NCI-H82 treated with DMSO at 0.1 percent for 48 hours (cell line): ENCODE data around the gene PYROXD2.

Source experiments
- DNase-seq: peaks from one replicate; lab custom pipeline; 2025; ENCODE audit not compliant: unreplicated experiment; lab: John Stamatoyannopoulos, UW

Gene PYROXD2

GRCh38 chr10:98414932-98415730 is at the start of gene PYROXD2:
Gene PYROXD2 (minus strand): TSS chr10:98415182. CDS start chr10:98415135, 47 bp downstream.
- DNase-seq, result peak; percentile 70

DNA sequence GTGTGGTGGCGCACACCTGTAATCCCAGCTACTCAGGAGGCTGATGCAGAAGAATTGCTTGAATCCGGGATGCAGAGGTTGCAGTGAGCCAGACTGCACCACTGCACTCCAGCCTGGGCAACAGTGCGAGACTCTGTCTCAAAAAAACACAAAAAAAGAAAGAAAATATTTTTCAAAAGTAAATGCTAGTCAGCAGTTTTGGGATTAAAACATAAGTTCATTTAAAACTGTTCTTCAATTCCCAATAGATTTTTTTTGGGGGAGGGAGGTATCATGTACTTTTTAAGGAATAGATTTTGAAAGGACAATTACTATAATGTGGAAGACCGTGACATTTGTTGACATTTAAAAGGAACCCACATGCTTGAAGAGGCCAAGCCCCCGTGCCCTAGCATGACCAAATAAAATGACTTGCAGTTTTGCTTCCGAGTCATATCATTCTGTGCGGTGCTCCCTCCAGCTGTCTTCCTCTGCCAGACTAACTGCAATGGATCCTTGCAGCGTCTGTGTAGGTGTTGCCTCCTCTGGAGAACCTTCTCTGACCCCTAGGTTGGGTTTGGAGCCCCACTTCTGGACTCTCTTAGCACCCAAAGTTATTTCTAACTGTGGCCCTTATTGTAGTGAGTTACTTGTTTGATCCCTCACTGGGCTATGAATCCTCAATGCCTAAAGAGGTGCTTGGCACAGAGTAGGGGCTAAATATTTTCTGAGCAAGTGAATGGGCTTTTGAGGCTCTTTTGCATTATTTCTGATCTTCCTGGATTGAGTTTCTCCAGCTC is 49.2 kb upstream of the PYROXD2 start:
- no peak for DNase-seq

DNA sequence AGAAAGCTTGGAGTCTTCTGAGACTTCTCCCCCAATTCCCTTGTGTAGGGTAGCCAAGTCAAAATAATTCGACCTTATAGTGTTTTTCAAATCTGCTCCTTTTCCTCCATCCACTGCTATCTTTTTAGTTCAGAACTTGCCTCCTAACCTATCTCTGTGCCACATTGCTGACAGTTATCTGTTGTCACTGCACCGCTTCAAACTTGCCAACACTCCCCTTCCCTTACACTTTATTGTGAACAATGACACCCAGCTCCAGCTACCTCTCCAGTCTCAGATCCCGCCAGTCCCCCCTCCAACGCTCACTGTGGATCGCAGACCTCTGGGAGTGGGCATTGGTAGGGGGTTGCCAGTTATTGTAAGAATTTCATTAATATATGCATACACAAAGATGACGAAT is 48.0 kb upstream of the PYROXD2 start:
- no peak for DNase-seq

DNA sequence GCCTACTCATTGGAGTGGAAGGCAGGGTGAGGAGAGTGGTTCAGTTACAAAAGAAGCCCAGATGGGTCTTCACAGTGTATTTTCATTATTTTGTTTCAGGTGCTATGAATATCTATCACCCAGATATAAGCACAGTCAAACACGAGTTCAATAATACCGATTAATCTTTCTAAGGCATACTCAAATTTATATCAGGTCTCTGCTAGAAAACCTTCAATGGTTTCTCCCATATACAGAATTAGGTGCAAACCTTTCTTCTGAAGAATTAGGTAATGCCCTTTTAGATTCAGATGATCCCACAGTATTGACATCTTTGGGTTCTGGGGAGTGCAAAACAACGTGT is 46.5 kb upstream of the PYROXD2 start:
- DNase-seq, result no peak

DNA sequence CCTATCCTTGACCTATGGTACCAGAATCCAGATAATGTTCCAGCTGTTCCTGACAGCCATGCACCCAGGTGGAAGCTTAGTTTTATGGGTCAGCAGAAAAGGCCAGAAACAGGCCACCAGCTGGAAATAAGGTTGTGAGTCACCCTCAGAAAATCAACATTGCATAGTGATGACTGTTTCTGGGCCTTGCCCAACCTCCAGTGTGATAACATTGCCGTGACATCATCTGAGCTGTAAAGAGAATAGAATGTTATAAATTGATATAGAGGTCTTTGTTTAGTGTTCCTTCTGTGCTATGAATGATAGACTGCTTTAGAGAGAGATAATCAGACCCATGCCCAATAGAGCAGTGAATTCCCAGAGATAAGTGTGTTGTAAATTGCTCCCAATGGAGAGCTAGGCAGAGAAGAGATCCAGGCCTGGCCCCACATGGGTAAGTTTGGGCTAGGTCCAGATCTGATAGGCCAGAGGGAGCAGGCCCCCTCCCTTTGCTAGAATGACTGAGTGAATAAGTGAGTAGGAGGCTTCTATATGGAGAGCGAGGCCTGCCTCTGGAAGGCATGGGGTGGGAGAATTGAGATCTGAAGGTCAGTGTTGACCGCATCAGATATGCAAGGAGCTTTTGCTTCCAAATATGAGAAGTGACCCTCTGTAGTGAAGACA is 46.0 kb upstream of the PYROXD2 start:
- DNase-seq, result no peak

DNA sequence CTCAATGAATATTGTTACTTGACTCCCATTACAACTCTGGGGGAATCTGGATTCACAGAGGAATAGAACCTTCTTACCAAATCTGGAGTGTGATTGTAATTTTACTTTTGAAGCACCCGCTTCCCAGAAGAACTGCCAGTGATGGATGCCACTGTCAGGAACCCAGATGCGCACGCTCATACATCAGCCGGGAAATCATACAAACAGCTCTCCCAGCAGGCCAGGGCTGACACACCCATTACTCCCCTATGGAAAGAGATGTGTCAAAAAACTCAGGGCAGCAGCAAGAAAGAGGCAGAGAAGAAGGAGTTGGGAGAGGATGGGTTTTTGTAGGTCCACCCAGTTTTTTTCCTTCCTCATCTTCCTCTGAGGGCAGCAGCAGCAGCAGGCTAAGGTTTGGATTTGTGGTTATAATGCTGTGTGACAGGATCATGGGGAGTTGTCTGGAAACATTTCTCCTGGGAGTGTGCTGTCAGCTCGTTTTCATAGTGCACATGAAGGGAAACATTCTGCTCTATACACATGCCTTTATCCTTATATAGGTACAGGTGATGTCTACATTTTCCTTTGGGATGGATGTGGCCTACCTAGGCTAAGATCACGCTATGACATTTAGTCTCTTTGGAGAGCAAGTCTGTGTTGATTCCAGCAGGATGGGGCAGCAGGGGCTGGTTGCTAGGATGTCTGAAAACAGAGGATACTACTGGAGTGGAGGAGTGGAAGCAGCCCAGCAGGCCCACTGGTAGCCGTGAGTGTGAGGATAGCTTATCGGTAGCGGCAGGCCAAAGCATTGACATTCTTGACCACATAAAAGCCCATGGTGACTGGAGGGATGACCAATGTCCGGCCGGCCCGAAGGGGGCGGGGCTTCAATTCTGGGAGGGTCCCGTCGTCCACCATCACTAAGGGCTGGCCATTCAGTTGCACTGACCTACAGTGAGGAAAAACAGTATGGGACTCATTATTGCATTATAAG is 44.1 kb upstream of the PYROXD2 start:
- no peak for DNase-seq

DNA sequence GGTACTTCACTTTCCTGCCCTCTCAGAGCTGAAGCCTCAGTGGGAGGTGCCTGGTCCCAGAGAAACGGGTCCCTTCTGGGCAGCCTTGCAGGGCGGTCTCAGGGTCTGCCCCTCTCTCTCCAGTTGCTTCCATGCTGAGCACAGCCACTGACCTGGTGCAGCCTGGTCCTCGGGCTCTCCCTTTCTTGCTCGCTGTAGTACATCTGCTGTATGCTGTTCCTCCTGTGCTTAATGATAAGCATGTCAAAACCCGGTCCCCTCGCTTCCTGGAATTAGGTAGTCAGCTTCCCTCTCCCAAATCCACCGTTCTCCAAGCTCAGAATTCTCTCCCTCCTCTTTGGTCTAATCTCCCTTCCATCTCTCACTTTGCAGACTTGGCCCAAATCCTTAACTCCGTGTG is 42.7 kb upstream of the PYROXD2 start:
- no peak for DNase-seq

GRCh38 chr10:98456686-98457482 is 41.9 kb upstream of the PYROXD2 start:
- DNase-seq, result no peak

DNA sequence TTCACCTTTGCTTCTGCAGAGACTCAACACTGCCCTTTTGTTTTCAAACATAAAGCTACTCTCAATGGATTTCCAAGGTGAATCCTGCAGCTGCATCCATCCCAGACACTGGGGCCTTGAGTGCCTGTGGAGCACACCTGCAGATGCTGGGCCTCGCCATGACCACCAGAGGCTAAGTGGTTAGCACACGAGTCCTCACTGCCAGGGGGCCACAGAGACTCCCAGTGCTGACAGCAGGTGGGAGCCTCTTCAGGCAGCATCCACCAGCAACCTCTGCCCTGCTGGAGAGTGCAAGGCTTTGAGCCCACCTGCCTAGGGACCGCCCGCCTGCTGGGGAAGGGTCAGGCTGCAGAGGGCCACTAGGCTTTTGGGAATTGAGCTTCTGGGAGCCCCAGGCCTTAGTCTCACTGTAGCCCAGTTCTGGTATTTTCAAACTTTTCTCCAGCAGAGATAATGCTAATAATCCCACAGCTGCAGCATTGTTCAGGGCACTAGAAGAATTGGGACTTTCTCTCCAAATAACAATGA is 41.1 kb upstream of the PYROXD2 start:
- DNase-seq, result no peak

GRCh38 chr10:98453729-98454128 is 38.7 kb upstream of the PYROXD2 start:
- no peak for DNase-seq

DNA sequence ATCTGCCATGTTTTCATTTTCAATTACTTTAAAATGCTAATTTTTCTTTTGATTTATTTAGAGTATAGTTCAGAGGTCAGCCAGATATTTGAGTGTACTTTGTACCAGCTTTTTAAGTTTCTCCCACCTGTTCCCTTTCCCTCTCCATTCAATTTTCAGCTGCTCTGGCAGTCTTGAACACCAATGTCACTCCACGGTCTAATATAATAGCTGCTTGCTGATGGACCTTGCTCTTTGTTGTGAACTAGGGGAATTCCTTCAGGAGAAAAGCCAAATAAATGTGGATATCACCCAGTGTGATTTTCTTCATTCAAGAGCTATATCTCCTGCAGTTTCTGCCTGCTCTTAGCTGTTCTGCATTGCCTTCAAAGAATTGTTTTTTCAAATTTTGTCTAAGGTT is 35.6 kb upstream of the PYROXD2 start:
- DNase-seq, result no peak

- DNase-seq, result no peak
These were observed 34.3 kb upstream of the PYROXD2 start for GRCh38 chr10:98449287-98449686.

DNA sequence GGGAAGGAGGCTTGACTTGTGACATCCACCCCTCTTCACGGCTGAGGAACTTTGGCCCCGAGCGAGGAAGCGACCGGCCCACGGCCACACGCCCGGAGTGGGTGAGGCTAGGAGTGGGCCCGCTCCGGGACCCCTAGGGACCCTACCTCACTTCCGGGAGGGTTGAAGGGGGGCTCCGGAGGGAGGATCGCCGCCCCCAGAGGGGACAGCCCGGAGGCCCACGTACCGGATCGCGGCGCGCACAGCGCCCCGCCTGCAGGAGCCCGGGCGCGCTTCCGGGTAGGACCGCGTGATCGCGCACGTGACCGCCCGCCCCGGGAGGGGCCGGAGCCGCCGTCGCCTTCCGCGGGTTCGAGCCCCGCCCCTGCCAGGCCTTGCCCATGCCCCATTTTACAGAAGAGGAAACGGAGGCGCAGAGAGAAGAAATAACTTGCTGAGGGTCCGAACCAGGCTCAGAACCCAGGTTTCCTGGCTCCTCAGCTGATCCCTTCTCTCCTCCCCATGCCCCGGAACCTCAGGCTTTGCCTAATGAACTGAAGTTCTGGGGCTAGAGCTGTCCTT is 31.8 kb upstream of the PYROXD2 start, which contains the start of gene HPS1:
TSS of gene HPS1 (minus strand) at position 275 of the 561 bp plus-strand sequence. CDS start 3,695 bp downstream, outside the sequence.
- DNase-seq, result no peak

GRCh38 chr10:98446151-98446660 is 31.2 kb upstream of the PYROXD2 start:
- DNase-seq, result no peak

- no peak for DNase-seq
These were observed 30.3 kb upstream of the PYROXD2 start for GRCh38 chr10:98445200-98445812.

DNA sequence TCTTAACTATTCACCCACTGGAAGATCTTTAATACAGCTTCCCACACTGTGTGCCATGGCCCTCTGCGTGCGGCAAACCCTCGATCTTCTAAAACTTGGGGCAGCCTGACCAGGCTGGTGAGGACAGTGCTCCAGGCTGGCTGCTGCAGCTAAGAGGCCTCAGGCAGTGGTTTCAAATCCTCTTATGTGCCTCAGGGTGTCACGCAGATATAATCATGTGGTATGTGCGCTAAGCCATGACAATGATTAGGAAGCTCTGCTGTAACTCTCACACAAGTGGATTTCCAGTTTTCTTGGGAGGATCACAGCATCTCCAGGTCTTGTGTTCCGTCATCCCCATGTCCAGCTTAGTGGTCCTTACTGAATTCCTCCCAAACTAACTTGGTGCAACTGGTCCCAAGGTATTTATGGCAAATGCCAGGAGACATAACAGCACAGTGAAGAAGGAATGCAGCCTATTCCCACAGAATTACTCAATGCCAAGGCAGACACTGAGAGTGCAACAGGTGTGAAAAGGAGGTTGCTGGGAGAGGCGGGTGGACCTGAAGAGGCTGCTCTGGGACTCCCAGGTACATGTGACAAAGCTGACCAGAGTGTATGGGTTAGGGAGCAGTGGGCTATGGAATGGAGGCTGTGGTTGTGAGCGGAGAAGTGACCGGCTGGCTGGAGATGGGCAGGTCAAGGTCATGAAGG is 29.5 kb upstream of the PYROXD2 start:
- peak; percentile 40 for DNase-seq

GRCh38 chr10:98438715-98439114 is 23.7 kb upstream of the PYROXD2 start:
- no peak for DNase-seq

GRCh38 chr10:98436704-98437103 is 21.7 kb upstream of the PYROXD2 start:
- DNase-seq, result no peak
